H9 (cell line): ENCODE data around the gene ANO2. TPM values are rescaled to one million over a fixed set of nuclear protein-coding genes. Genes with fewer than 3 reads are reported as not detected.

Experiments used
- DNase-seq: peaks from one replicate; pipeline ENCODE4 v3.0.0-alpha.2; 2017
- H2AFZ ChIP-seq: one replicate; pipeline ENCODE4 v1.6.1; 2013; ENCODE audit warnings: mild to moderate bottlenecking, low read length, control low read depth, moderate library complexity
- H2AK5ac ChIP-seq: 2 replicates; pipeline ENCODE4 v1.6.1; 2013; ENCODE audit warnings: low read length, control low read depth, mixed read lengths; ENCODE audit not compliant: insufficient read length
- H2BK120ac ChIP-seq: one replicate; pipeline ENCODE4 v1.6.1; 2013; ENCODE audit warnings: low read depth, mild to moderate bottlenecking, low read length, control low read depth, inconsistent platforms; ENCODE audit not compliant: poor library complexity, severe bottlenecking
- H2BK12ac ChIP-seq: 2 replicates; pipeline ENCODE4 v1.6.1; 2013; ENCODE audit warnings: low read length, control low read depth, mixed read lengths, low read depth; ENCODE audit not compliant: insufficient read length
- H2BK15ac ChIP-seq: 2 replicates; pipeline ENCODE4 v1.6.1; 2013; ENCODE audit warnings: low read depth, low read length, control low read depth
- H2BK20ac ChIP-seq: one replicate; pipeline ENCODE4 v1.6.1; 2013; ENCODE audit warnings: low read depth, mild to moderate bottlenecking, low read length, control low read depth, inconsistent platforms; ENCODE audit not compliant: poor library complexity, severe bottlenecking
- H2BK5ac ChIP-seq: 2 replicates; pipeline ENCODE4 v1.6.1; 2013; ENCODE audit warnings: low read length, control low read depth, mixed read lengths; ENCODE audit not compliant: insufficient read length
- H3K14ac ChIP-seq: 2 replicates; pipeline ENCODE4 v1.6.1; 2013; ENCODE audit warnings: low read length, control low read depth; ENCODE audit not compliant: insufficient read depth
- H3K18ac ChIP-seq: 2 replicates; pipeline ENCODE4 v1.6.1; 2013; ENCODE audit warnings: low read depth, mild to moderate bottlenecking, mixed read lengths, low read length, control low read depth; ENCODE audit not compliant: insufficient read length
- H3K23ac ChIP-seq: 2 replicates; pipeline ENCODE4 v1.6.1; 2013; ENCODE audit warnings: low read length, control low read depth, mixed read lengths, low read depth; ENCODE audit not compliant: insufficient read length
- H3K23me2 ChIP-seq: 2 replicates; pipeline ENCODE4 v1.6.1; 2013; ENCODE audit warnings: low read depth, mild to moderate bottlenecking, mixed read lengths, low read length, control low read depth; ENCODE audit not compliant: insufficient read length, poor library complexity, severe bottlenecking
- H3K27ac ChIP-seq: 2 replicates; pipeline ENCODE4 v1.5.1; 2013; ENCODE audit warnings: low read length, control low read depth, mixed read lengths, low read depth; ENCODE audit not compliant: insufficient read length
- H3K27me3 ChIP-seq: 2 replicates; pipeline ENCODE4 v1.6.1; 2013; ENCODE audit warnings: low read length, control low read depth, inconsistent platforms; ENCODE audit not compliant: insufficient read depth
- H3K4ac ChIP-seq: 2 replicates; pipeline ENCODE4 v1.6.1; 2013; ENCODE audit warnings: low read depth, mild to moderate bottlenecking, control low read depth, inconsistent platforms, low read length, moderate library complexity
- H3K4me1 ChIP-seq: 2 replicates; pipeline ENCODE4 v1.6.1; 2013; ENCODE audit warnings: low read length, control low read depth, inconsistent platforms; ENCODE audit not compliant: insufficient read depth
- H3K4me2 ChIP-seq: 2 replicates; pipeline ENCODE4 v1.6.1; 2013; ENCODE audit warnings: low read length, control low read depth, mixed read lengths; ENCODE audit not compliant: insufficient read length, insufficient read depth
- H3K56ac ChIP-seq: 2 replicates; pipeline ENCODE4 v1.6.1; 2013; ENCODE audit warnings: low read depth, mild to moderate bottlenecking, mixed read lengths, low read length, control low read depth; ENCODE audit not compliant: insufficient read length
- H3K79me1 ChIP-seq: 2 replicates; pipeline ENCODE4 v1.6.1; 2013; ENCODE audit warnings: low read depth, mild to moderate bottlenecking, moderate library complexity, low read length, control low read depth, inconsistent platforms; ENCODE audit not compliant: insufficient read depth, poor library complexity, severe bottlenecking
- H3K79me2 ChIP-seq: 2 replicates; pipeline ENCODE4 v1.6.1; 2013; ENCODE audit warnings: low read length, control low read depth, inconsistent platforms; ENCODE audit not compliant: insufficient read depth
- H3K9ac ChIP-seq: 2 replicates; pipeline ENCODE4 v1.6.1; 2013; ENCODE audit warnings: low read length, control low read depth, mixed read lengths; ENCODE audit not compliant: insufficient read length; ENCODE audit errors: extremely low read depth
- H3K9me3 ChIP-seq: one replicate; pipeline ENCODE4 v1.6.1; 2013; ENCODE audit warnings: low read depth, low read length, inconsistent platforms; ENCODE audit not compliant: control insufficient read depth
- H3T11ph ChIP-seq: one replicate; pipeline ENCODE4 v1.6.1; 2013; ENCODE audit warnings: mild to moderate bottlenecking, low read length, control low read depth, inconsistent platforms
- H4K20me1 ChIP-seq: one replicate; pipeline ENCODE4 v1.6.1; 2013; ENCODE audit not compliant: control insufficient read depth, insufficient read length, insufficient read depth
- H4K5ac ChIP-seq: 2 replicates; pipeline ENCODE4 v1.6.1; 2013; ENCODE audit warnings: low read depth, mild to moderate bottlenecking, mixed read lengths, low read length, control low read depth; ENCODE audit not compliant: insufficient read length
- H4K8ac ChIP-seq: replicated peaks from 2 replicates; pipeline ENCODE4 v1.6.1; 2013; ENCODE audit warnings: low read length, control low read depth, mixed read lengths, low read depth; ENCODE audit not compliant: insufficient read length
- H4K91ac ChIP-seq: 2 replicates; pipeline ENCODE4 v1.6.1; 2013; ENCODE audit warnings: low read depth, mild to moderate bottlenecking, moderate library complexity, mixed read lengths, low read length, control low read depth; ENCODE audit not compliant: insufficient read length
- H3K27ac Mint-ChIP-seq, 3 experiments: 2 replicates in 2 of 3; 3 replicates in 1 of 3; pipeline ENCODE4 v1.8.0; 2020 to 2021; ENCODE audit warnings: mixed read lengths in 3 of 3, mild to moderate bottlenecking in 1 of 3, moderate library complexity in 1 of 3
- H3K27me3 Mint-ChIP-seq: 2 replicates; pipeline ENCODE4 v1.8.0; 2021; ENCODE audit warnings: low read depth, mild to moderate bottlenecking, moderate library complexity, mixed read lengths
- H3K36me3 Mint-ChIP-seq, 3 experiments: 2 replicates in 2 of 3; 3 replicates in 1 of 3; pipeline ENCODE4 v1.8.0; 2020 to 2021; ENCODE audit warnings: low read depth in 3 of 3, mixed read lengths in 3 of 3; ENCODE audit not compliant: insufficient read depth in 1 of 3
- H3K4me1 Mint-ChIP-seq, 2 experiments: 2 replicates each; pipeline ENCODE4 v1.8.0; 2020; ENCODE audit warnings: mixed read lengths in 2 of 2
- H3K4me3 Mint-ChIP-seq, 2 experiments: 2 replicates in 1 of 2; 3 replicates in 1 of 2; pipeline ENCODE4 v1.8.0; 2020 to 2021; ENCODE audit warnings: mild to moderate bottlenecking in 2 of 2, mixed read lengths in 2 of 2, moderate library complexity in 1 of 2
- H3K9me3 Mint-ChIP-seq, 2 experiments: 2 replicates in 1 of 2; 3 replicates in 1 of 2; pipeline ENCODE4 v1.8.0; 2020; ENCODE audit warnings: mild to moderate bottlenecking in 2 of 2, mixed read lengths in 2 of 2, moderate library complexity in 1 of 2
- WGBS: extraction: QIAGEN DNeasy Blood & Tissue Kit; methylation state at CpG from one replicate; pipeline ENCODE4 v1.1.7; 2013; ENCODE audit warnings: missing lambda C conversion rate, low lambda C conversion rate, mixed read lengths; ENCODE audit not compliant: insufficient read length; ENCODE audit errors: extremely low coverage; 5-methylcytosine and 5-hydroxymethylcytosine counted together
- total RNA-seq: library from RNA; stranded (reverse); gene quantifications from 2 replicates; pipeline ENCODE4 v1.2.1, GENCODE V29; 2021
- TF ChIP-seq, protein P1 (sequence below): fragments of 200-600 bp; sonication (generic); conservative IDR thresholded peaks from 3 replicates; pipeline ENCODE4 v1.8.0; 2021; ENCODE audit warnings: antibody characterized with exemption, mild to moderate bottlenecking

ANO2 gene
- total RNA-seq, 1 experiment from 2014 or later, result 3.8 TPM

DNA sequence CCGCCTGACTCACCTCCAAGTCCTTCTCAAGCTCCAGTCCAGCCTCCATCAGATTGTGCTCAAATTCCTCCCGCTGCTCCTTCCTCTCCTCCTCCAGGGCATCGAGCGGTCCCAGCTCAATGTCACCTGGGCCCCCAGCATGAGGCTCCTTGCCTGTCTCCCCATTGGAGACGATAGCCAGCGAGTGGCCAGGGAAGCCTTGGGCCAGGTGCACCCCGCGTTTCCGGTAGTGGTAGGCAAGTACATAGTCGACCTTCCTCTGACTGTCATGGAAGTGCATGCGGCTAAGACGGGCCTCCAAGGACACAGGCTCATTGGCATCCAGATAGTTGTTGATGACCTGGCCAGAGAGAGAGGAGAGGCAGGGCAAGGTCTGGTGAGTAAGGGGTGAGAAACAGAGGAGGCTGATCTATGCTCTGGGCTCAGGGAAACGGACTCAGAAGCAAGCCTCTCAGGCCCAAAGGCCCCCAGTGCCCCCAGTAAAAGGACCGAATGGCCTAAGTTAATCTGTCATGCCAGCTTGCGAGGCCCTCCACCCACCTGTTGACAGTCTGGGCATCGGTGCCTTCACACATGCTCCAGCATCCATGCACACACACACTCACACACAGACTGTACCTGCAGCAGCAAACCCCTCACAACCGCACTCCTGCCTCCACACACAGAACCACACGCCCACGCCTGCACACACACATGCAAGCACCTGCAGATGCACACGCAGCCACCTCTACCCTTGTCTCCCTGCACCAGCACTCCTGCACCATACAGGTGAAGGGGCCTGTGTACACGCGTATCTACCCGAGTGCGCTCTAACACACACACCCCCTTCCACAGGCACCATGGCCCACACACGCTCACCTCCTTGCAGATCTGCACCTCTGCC lies 23.8 kb downstream of the ANO2 start:
- Histone ChIP-seq H3K79me1 (no peaks in the 10 kb centered on the region), H3K14ac (no peak overlapping the region), H3K9me3 (no peaks in the 10 kb centered on the region), H3K4me1 (no peaks in the 10 kb centered on the region), H4K20me1 (no peaks in the 10 kb centered on the region), H2BK5ac (no peak overlapping the region), H3K4ac (no peak overlapping the region), H3K23ac (no peak overlapping the region), H4K8ac (no peak overlapping the region), H3K23me2 (no peaks in the 10 kb centered on the region), H3K27ac (no peak overlapping the region), H3T11ph (no peak overlapping the region), H3K79me2 (no peaks in the 10 kb centered on the region), H2AFZ (no peak overlapping the region), H4K5ac (no peak overlapping the region), H3K56ac (no peak overlapping the region), H4K91ac (no peak overlapping the region), H3K9ac (no peak overlapping the region), H2BK12ac (no peak overlapping the region), H2BK120ac (no peak overlapping the region), H3K4me2 (no peak overlapping the region), H2BK15ac (no peak overlapping the region), H2AK5ac (no peak overlapping the region), H2BK20ac (no peak overlapping the region), H3K27me3 (no peaks in the 10 kb centered on the region), H3K18ac (no peak overlapping the region)
- no peak for DNase-seq
- H3K27ac Mint-ChIP-seq, result peak overlapping the region in 2 of 3 experiments; percentile 46 to 80; a peak in 2 of 7 replicates
- H3K9me3 Mint-ChIP-seq, result no peaks in the 10 kb centered on the region; a peak in 1 of 5 replicates
- H3K27me3 Mint-ChIP-seq, result peaks cover 2% of the 10 kb centered on the region; the same call in 1 of the 2 replicates
- no CpG with 5 or more reads among the region's 25 CpGs for WGBS
- H3K4me3 Mint-ChIP-seq, result no peak overlapping the region; a peak in 1 of 5 replicates
- peaks cover 0 to 3% (median 0%) of the 10 kb centered on the region in 3 experiments; a peak in 2 of 7 replicates for H3K36me3 Mint-ChIP-seq
- TF ChIP-seq, protein P1, sequence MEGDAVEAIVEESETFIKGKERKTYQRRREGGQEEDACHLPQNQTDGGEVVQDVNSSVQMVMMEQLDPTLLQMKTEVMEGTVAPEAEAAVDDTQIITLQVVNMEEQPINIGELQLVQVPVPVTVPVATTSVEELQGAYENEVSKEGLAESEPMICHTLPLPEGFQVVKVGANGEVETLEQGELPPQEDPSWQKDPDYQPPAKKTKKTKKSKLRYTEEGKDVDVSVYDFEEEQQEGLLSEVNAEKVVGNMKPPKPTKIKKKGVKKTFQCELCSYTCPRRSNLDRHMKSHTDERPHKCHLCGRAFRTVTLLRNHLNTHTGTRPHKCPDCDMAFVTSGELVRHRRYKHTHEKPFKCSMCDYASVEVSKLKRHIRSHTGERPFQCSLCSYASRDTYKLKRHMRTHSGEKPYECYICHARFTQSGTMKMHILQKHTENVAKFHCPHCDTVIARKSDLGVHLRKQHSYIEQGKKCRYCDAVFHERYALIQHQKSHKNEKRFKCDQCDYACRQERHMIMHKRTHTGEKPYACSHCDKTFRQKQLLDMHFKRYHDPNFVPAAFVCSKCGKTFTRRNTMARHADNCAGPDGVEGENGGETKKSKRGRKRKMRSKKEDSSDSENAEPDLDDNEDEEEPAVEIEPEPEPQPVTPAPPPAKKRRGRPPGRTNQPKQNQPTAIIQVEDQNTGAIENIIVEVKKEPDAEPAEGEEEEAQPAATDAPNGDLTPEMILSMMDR, result no peak
- peaks cover 13 to 16% of the 10 kb centered on the region in 2 experiments for H3K4me1 Mint-ChIP-seq
